HUES6 (cell line): ENCODE data around the gene SLC43A3.

ENCODE experiments used
- H3K27ac ChIP-seq: 2 replicates; pipeline ENCODE4 v1.7.0; 2013; ENCODE audit warnings: low read depth, mild to moderate bottlenecking, low read length, inconsistent platforms
- H3K27me3 ChIP-seq: 2 replicates; pipeline ENCODE4 v1.6.1; 2013; ENCODE audit warnings: low read length; ENCODE audit not compliant: control insufficient read depth, insufficient read depth
- H3K36me3 ChIP-seq: 2 replicates; pipeline ENCODE4 v1.6.1; 2013; ENCODE audit warnings: low read length; ENCODE audit not compliant: control insufficient read depth, insufficient read depth
- H3K4me1 ChIP-seq: 2 replicates; pipeline ENCODE4 v1.6.1; 2013; ENCODE audit warnings: low read length; ENCODE audit not compliant: control insufficient read depth, insufficient read depth
- H3K4me3 ChIP-seq: 2 replicates; pipeline ENCODE4 v1.5.1; 2013; ENCODE audit warnings: low read depth, low read length
- H3K9ac ChIP-seq: one replicate; pipeline ENCODE4 v1.6.1; 2013; ENCODE audit warnings: mild to moderate bottlenecking, low read length
- H3K9me3 ChIP-seq: 2 replicates; pipeline ENCODE4 v1.6.1; 2013; ENCODE audit warnings: low read depth, low read length; ENCODE audit not compliant: control insufficient read depth, insufficient read depth

Gene SLC43A3

DNA sequence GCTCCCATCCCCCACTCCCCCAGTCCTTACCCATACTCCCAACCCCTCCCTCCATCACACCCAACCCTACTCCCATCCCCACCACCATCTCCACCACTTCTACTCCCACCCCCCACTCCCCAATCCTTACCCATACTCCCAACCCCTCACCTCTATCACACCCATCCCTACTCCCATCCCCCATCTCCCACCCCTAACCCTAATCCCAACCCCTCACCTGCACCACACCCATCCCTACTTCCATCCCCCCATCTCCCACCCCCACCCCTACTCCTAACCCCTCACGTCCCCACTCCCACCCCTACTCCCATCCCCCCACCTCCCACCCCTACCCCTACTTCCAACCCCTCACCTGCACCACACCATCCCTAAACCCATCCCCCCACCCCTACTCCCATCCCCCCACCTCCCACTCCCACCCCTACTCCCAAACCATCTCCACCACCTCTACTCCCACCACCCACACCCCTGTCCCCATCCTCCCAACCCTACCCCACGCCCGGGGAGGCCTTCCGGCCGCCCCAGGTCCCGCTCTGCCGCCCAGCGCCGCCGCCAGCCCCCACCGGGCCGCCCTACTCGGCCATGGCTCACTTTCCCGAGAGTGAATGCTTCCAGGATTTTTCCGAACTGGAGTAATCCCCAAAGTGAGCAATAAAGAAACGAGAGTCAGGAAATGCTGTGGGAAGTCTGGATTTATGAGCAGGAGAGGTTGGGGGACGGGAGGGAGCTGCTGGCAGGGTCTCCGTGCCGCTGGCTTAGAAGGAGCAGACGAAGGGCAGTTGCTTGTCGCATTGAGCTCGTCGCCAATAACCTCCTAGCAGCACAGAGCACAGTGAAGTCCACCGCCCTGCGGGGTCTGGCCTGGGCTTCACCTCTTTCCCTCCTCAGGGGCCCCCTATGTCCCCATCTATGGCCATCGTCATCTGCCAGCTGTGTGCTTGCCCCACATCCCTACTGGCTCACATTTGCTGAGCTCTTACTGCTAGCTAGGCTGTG, 50.5 kb downstream of the SLC43A3 start:
- Histone ChIP-seq H3K27ac (no peak overlapping the region), H3K9ac (no peak overlapping the region), H3K36me3 (no peaks in the 10 kb centered on the region), H3K27me3 (peaks cover 41% of the 10 kb centered on the region), H3K4me1 (no peaks in the 10 kb centered on the region; the same call in 1 of the 2 replicates), H3K9me3 (no peaks in the 10 kb centered on the region), H3K4me3 (peak overlapping the region; percentile 27; the same call in 1 of the 2 replicates)

DNA sequence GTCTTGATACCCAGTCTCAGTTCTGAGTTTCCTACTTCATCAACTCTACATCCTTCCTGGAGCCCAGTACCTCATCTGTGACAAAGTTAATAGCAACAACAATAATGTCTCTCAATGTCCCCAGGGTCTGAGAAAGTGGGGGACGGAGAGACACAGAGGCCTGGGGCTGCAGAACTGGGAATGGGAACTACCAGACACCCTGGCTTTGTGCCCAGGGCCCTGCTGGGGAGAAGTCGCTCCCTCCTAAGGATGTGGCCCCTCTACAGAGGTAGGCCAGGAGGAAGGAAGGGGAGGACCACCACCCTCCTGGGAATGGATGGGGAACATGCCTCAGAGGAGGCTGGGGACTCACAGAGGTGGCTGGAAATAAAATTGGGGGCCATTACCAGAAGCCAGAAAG, 51.4 kb downstream of the SLC43A3 start:
- H3K4me3 ChIP-seq = no peak overlapping the region
- no peaks in the 10 kb centered on the region for H3K36me3 ChIP-seq
- H3K9me3 ChIP-seq = no peaks in the 10 kb centered on the region
- no peak overlapping the region for H3K27ac ChIP-seq
- H3K9ac ChIP-seq = no peak overlapping the region
- peaks cover 32% of the 10 kb centered on the region for H3K27me3 ChIP-seq
- H3K4me1 ChIP-seq = no peaks in the 10 kb centered on the region; the same call in 1 of the 2 replicates

DNA sequence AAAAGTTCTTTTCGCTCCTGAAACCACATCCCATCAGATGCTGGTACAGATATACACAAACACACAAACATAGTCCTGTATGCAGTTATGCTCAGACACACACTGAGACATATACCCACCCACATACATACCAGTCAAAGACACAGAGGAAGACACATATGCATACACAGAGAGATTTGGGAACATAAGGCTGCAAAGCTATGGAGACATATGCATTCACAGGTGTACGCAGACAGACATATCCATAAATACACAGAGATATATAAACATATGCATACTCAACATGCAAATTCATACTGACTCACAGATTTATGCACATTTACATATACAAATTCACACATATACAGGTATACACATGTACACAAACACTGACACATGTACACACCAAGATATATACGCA, 52.0 kb downstream of the SLC43A3 start:
- Histone ChIP-seq H3K4me3 (no peak overlapping the region), H3K4me1 (no peaks in the 10 kb centered on the region; the same call in 1 of the 2 replicates), H3K36me3 (no peaks in the 10 kb centered on the region), H3K9me3 (no peaks in the 10 kb centered on the region), H3K9ac (no peak overlapping the region), H3K27ac (no peak overlapping the region), H3K27me3 (peaks cover 31% of the 10 kb centered on the region)

DNA sequence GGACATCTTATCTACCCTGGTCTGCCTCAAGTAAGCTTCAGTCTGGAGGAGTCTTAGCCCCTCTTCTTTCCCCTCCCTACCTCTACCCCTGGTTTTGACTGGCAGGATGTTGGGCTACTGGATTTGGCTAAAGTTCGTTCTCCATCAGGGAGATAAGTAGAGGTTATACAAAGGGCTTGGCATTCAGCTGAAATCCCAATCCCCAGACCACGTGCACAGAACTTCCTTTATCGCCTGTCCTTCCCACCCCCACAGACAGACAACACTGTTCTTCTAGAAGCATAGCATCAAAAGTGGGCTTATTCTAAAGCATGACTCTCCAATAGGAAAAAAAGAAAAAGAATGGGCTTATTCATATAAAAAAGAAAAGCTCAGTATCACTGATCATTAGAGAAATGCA, 53.8 kb downstream of the SLC43A3 start:
- no peaks in the 10 kb centered on the region for H3K9me3 ChIP-seq
- peaks cover 20% of the 10 kb centered on the region; the same call in 1 of the 2 replicates for H3K27me3 ChIP-seq
- no peaks in the 10 kb centered on the region; the same call in 1 of the 2 replicates for H3K4me1 ChIP-seq
- no peak overlapping the region for H3K27ac ChIP-seq
- no peak overlapping the region for H3K9ac ChIP-seq
- no peaks in the 10 kb centered on the region for H3K36me3 ChIP-seq
- no peak overlapping the region for H3K4me3 ChIP-seq

DNA sequence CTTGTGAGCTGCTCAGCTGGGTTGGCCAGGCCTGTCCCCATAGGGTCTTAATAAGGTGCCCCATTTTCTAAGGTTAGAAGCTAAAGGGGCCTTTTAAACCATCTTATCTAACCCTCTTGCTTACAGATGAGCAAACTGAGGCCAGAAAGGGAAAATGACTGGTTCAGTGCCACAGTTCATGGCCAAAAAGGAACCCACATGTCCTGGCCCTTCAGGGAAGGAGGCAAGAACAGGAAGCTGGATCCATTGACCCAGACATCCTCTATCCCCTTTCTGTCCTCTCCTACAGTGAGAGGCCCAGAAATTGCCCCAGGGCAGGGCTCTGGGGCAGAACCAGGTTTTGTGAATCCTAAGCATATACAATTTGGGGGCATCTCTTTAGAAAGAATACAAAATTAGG, 56.0 kb downstream of the SLC43A3 start:
- Histone ChIP-seq H3K36me3 (no peaks in the 10 kb centered on the region), H3K27me3 (peaks cover 3% of the 10 kb centered on the region; the same call in 1 of the 2 replicates), H3K4me3 (no peak overlapping the region), H3K27ac (no peak overlapping the region), H3K4me1 (peaks cover 3% of the 10 kb centered on the region; the same call in 1 of the 2 replicates), H3K9ac (no peak overlapping the region), H3K9me3 (no peaks in the 10 kb centered on the region)

DNA sequence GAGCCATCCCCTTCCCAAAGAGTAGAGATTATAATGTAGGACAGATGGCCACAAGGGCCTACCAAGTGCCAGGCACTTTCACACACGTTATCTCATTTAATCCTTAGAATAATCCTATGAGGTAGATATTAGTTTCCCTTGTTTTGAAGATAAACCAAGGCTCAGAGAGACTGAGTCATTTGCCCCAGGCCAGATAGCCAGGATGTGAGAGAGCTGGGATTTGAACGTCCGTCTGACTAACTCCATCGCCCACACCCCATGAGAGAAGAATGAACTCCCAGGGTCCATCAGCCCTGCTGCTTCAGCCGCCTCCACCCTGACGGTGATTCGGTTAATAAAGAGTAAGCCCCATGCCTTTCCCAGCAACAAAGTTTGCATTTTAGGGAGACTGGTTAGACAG, 56.7 kb downstream of the SLC43A3 start:
- peaks cover 3% of the 10 kb centered on the region; the same call in 1 of the 2 replicates for H3K27me3 ChIP-seq
- no peak overlapping the region for H3K27ac ChIP-seq
- H3K9ac ChIP-seq = no peak overlapping the region
- H3K36me3 ChIP-seq = no peaks in the 10 kb centered on the region
- no peaks in the 10 kb centered on the region for H3K9me3 ChIP-seq
- no peak overlapping the region for H3K4me3 ChIP-seq
- H3K4me1 ChIP-seq = peaks cover 10% of the 10 kb centered on the region

DNA sequence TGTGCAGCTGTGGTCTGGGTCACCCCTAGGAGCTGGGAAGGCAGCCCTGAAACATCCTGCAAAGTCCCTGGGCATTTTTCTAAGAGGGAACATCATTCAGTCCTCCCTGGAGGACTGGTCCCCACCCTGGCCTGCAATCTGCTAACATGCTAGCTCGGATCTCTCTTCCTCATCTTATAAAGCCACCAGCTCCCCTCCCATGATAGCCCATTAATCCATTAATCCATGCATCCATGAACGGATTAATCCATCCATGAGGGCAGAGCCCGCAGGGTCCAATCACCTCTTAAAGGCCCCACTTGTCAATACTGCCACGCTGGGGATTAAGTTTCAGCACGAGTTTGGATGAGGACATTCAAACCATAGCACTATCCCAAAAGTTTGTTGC, 58.1 kb downstream of the SLC43A3 start:
- H3K9ac ChIP-seq = no peak overlapping the region
- no peak overlapping the region for H3K27ac ChIP-seq
- no peaks in the 10 kb centered on the region for H3K9me3 ChIP-seq

DNA sequence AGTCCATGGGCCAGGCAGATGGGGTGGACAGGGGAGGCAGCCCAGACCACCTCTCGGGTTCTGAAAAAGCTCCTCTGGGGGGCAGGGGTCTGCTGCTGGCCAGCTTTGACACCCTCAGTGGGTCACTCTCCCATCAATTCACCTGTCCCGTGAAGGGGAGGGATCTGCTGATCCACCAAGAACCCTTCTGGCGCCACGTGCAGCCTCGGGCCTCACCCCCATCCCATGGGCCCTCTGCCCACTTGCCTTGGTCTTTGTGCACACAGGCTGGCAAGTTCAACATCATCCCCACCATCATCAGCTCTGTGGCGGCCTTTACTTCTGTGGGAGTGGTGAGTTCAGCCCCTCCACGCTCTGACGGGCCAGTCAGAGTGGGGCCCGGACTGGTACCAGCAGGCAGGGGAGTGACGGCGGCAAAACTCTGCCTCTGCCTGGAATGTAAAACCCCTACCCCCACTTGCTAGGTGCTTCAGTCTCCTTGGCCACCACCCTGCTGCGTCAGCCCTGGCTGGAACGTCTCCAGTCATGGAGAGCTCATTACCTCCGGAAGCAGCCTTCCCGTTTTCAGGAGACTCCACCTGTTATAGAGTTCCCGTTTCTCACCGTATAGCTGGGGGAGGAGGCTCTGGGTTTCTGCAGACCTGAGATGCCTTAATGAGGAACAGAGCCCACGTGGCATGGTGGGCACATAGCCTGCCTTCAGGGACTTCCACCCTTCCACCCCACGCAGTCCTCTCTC, 58.6 kb downstream of the SLC43A3 start:
- H3K4me1 ChIP-seq = peaks cover 18% of the 10 kb centered on the region
- H3K4me3 ChIP-seq = no peak overlapping the region
- H3K36me3 ChIP-seq = no peaks in the 10 kb centered on the region
- H3K9ac ChIP-seq = no peak overlapping the region
- H3K27ac ChIP-seq = no peak overlapping the region
- peaks cover 3% of the 10 kb centered on the region; the same call in 1 of the 2 replicates for H3K27me3 ChIP-seq
- no peaks in the 10 kb centered on the region for H3K9me3 ChIP-seq

More for the DNA sequence above, 58.1 kb downstream of the SLC43A3 start:
- H3K27me3 ChIP-seq = peaks cover 3% of the 10 kb centered on the region; the same call in 1 of the 2 replicates
- H3K36me3 ChIP-seq = no peaks in the 10 kb centered on the region
- H3K4me1 ChIP-seq = peaks cover 18% of the 10 kb centered on the region
- no peak overlapping the region for H3K4me3 ChIP-seq

DNA sequence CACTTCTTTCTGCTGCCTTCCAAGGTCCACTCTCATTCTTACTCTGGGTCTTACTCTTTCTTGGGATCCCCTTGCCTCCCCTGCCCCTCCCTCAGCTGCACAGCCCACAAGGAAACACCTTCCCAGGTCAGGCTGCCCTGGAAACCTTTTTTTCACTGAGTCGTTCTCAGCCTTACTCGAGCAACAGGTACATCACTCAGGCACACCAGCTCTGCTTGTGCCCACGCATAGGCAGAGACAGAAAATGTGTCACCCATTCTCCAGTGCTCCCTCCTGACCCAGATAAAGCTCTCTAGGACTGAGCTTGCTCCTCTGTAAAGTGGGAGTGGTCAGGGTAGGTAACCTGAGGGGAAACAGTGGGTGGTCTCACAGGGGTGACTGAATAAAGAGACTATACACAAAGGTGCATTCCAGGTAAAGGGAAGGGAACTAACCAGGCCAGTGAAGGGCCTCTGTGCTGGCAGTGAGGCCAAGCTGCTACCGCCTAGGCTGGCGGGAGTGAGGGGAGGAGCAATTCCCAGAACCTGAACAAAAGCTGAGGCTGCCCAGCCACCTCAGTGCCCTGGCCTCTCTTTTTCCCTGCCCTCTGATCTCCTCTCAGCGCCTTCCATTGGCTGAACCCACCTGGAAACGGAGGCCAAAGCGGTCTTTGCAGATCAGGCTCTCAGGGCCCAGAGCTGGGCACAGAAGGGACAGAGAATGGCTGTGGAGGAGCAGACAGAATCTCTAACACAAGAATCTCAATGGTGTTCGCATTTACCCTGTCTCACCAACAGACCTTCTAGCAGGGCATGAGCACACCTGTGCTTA, 61.9 kb downstream of the SLC43A3 start:
- H3K9ac ChIP-seq = no peak overlapping the region
- H3K27me3 ChIP-seq = no peaks in the 10 kb centered on the region
- H3K27ac ChIP-seq = no peak overlapping the region
- H3K36me3 ChIP-seq = no peaks in the 10 kb centered on the region
- H3K4me3 ChIP-seq = no peak overlapping the region
- H3K9me3 ChIP-seq = no peaks in the 10 kb centered on the region
- H3K4me1 ChIP-seq = peaks cover 21% of the 10 kb centered on the region
